M059J (cell line): ENCODE results near the gene ATRNL1. TPM values are rescaled to one million over a fixed set of nuclear protein-coding genes. Genes with fewer than 3 reads are reported as not detected.

Experiments used
- DNase-seq: peaks from one replicate; pipeline ENCODE4 v3.0.0-alpha.2; 2012; ENCODE audit warnings: low read depth
- total RNA-seq: library from RNA; depleted of rRNA; stranded (reverse); fragments of >200 nt; shearing (Covaris generic); gene quantifications from 2 replicates; pipeline ENCODE4 v1.2.3, GENCODE V29; 2014

The ATRNL1 gene
- total RNA-seq, 1 experiment from 2014 or later = 6.1 TPM

DNA sequence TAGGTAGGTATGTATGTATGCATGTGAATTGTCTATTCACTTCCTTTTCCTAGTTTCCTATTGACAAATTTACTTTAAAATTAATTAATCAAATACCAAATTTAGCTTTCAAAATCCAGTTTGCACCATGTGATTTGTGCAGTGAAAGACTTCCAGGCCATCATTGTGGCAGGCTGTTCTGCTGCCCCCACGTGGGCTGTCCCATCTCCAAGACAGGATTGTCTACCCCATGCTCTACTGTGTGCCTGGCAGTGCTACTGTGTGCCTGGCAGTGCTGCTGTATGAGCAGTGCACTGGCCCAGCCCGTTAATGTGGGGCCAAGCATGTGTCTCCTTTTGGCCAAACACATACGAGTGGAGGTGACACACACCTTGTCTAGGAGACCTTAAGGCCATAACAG is 805.1 kb downstream of the ATRNL1 start:
- DNase-seq = no peak

DNA sequence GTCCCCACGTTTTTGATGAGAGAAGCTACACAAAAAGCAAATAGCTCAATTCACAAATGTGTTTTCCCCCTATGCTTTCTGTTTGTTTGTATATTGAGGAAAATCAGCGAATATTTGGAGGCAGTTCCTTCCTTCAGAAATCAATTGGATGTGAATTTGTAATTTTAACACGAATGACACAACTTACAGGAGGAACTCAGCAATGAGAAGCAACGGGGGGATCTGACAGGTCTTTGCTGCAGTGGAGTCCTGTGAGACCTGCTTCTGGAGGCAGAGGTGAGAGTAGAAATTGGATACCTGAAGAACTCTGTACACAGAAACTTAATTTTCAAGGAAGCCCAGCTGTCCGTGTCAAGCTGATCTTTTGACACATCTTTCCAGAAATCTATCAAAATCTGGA is 809.4 kb downstream of the ATRNL1 start:
- DNase-seq = no peak

DNA sequence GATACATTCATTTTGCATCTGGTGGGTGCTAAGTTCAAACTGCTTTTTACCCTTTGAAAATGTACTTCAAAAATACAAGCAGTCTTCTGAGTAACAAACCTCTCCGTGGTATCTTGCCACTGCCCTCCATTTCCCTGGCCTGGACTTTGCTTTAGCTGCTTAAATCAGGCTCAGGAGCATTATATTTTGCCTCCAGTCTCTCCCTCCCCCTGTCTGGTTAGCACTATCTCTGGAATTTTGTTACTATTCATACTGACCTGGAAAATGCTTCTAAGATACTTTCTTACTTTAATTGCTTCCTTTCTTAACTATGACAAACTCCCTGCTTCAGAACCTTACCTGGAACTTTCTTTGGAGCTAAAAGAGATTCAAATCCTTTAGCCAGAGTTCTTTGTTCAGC is 810.0 kb downstream of the ATRNL1 start:
- DNase-seq = peak; percentile 25

DNA sequence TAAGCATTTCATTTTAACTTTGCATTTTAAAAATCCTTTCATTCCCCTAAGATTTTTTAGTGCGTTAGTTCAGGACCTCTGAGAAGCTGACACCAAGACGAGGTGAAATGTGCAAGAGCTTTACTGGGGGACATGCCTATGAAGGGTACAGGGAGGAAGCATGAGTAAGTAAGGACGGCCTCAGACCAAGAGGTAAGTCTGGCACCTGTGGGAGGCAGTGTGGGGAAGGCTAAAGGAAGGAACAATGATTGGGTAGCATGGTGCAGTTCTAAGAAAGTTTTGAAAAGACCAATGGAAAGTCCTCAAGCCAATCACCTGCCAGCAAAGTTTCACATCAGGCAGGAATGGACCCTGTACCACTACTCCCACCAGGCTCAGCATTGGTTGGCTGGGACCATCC is 810.7 kb downstream of the ATRNL1 start:
- DNase-seq = no peak

DNA sequence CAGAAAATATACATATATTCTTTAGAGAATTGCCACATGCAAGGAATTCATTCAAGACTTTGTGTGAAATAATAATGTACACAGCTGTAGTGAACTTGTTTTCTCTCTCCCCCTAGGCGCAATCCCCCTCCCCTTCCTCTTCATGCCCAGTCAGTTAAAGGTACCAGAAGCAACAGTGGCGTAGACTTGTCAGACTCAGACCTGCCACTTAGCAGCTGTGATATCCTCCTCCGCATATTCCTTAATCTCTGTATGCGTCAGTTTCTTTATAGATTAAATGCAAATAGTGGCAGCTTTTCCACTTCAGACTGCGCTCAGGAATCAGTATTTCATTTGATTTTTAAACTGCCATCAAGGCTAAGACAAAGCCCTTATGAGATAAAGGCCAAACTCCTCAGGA is 815.9 kb downstream of the ATRNL1 start:
- DNase-seq = no peak

DNA sequence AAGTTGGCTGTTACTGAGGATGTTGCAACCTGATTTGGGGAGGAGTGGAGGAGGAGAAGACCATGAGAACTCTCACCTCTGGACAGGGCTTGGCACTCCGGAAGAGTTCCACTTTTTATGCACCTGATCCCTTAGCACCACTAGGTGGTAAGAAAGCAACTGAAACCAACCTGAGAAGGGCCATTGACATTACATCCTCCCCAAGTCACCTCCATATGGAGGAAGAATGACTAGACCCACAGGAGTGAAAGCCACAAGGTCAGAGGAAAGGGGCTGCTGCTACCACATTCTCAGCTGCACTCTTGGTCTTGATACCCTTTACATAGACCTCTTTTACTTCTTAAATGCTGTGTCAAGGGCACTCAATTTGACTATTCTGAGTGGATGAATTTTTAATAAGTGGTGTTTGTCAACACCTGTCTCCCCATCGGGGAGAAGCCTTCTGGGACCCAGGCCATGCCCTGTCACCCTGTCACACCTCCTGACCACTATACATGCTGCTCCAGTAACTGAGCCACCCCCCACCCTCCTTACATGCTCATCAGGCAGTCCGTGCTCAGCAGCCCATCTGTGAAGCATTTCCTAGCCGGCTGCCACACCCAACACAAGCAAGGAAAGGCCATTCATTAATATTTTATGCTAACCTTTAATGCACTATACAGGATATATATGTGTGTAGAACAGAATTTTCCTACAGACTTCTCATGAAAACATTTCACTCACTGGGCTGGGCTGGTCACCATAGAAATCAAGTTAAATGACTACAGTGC is 817.0 kb downstream of the ATRNL1 start:
- DNase-seq = no peak

DNA sequence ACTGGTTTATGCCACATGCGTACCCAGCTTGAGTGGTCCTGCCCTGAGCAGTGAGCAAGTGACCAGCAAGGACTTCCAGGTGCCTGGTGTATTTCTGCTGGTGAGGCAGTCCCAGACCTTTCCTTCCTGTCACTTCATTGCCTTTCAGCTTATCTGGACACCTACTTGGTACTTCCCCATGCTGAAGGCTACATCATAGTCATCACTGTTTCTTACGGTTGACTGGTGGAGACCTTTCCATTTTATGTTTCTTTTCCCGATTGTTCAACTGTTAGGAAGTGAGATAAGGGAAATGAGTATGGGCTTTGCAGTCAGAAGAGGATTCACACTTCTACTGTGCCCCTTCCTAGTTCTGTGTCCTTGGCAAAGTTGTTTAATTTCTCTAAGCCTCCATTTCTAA is 821.3 kb downstream of the ATRNL1 start:
- no peak for DNase-seq

DNA sequence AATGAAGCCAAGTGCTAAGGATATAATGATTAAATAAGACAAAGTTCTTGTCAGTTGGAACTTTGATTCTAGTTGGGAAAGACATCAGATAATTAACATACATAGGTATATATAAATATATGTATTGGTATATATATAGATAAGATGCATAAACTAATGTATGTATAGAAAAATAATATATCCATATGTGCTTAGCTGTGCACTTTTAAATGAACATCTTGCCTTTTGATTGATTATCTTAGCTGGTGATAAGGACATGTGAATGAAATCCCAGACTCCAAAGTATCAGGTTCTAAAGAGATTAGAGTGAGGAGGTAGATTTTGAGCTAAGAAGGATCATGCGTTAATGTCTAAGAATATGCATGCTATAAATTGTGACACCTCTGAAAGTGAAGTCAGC is 822.3 kb downstream of the ATRNL1 start:
- no peak for DNase-seq

DNA sequence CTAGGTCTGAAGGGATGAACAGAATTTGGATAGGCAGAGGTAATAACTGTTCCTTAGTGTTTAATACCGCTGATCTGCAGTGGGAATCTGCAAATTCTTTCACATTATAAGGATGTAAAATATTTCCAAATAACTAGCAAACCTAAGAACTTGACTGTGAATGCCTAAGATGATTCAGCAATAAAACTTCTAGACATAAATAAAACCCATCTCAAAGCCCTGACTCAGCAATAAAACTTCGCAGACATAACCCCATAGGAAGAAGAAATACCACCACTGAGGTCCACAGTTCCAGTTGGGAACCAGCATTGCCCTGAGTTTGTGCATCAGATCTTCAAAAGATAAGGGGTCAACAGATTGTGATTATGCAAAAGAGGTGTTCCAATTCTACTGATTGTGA is 825.6 kb downstream of the ATRNL1 start:
- peak; percentile 65 for DNase-seq

DNA sequence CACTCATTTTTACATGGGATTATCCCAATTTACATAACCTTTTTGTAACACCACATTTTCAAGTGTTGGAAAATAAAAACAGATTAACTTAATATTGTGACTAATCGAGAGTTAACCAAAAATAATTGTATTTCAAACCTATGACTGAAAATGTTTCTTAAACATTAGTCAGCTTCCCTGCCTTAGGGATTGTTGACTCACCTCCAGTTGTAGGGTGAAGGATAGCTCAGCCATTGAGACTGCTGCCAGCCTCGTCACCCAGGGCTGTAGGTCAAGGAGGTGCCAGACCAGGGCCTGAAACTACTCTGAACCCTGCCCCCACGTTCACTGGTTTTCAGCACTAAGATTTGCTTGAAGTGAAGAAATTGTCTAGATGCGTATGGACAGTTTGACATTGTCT is 828.6 kb downstream of the ATRNL1 start:
- DNase-seq = peak; percentile 83

DNA sequence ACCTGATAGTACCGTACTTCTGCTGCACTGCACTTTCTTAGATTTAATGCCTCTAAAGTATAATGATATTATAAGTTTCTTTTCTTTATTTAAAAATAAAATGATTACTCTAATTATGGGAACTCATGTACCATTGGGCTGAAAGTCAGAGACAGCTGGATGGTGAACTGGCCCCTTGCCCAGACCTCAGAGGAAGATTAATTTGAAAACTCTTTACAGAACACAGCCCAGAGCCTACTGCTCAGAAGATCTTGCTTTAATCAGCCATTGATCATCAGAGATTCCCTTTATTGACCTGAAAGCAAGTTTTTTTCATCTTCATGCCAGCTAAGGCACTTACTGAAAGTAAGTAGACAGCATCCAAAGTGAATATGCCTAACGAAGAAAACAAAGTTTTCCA is 838.1 kb downstream of the ATRNL1 start:
- no peak for DNase-seq

DNA sequence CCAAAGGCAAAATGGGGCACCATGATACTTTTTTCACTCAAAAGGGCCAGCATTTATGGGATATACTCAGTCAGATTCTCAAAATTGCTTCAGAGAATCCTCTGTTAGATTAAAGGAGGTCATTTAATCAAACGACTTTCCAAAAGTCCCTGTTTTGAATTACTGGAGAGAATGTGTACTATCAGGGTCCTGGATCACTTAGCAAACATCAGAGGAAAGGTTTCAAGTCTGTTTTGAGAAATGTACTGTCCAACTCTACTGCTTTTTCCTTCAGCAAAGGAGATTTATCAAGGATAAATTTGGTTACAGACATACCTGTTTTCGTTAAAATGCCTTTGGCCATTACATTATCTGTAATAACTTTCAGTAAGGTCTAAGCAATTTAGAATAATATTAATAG is 838.9 kb downstream of the ATRNL1 start:
- DNase-seq = no peak

DNA sequence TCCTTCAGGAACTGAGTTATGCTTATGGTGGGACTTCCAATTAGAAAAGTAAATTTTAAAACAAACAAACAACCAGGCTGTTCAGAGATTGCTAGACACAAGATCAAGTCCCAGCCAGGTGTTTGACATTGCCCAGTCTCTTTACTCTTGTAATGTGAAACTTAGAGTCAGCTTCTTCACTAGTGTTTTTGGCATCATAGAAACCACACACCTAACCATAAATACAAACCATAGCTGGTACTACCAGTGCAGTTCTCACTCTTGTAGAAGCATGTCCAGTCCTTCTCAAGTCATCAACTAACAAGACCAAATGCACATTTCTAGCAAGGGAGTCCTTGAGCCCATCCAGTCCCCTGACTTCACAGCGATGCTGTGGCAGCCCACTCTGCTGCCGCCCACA is 839.9 kb downstream of the ATRNL1 start:
- no peak for DNase-seq

DNA sequence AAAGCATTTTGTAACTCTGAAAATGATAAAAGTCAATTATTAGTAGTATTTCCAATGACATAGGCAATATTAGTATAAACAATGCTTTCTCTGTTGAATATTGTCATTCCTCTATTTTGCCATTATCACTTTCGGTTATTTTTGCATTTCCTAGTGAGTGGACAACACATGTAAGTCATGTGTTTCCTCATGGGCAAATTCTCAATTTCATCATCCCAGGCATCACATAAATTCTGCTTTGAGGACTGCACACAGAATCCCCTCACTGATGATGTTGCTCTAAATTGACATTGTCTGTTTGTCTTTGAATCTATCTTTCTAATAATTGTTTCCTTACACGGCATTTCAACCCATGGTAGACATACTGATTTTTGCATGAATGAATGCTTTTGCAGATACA is 842.6 kb downstream of the ATRNL1 start:
- no peak for DNase-seq

DNA sequence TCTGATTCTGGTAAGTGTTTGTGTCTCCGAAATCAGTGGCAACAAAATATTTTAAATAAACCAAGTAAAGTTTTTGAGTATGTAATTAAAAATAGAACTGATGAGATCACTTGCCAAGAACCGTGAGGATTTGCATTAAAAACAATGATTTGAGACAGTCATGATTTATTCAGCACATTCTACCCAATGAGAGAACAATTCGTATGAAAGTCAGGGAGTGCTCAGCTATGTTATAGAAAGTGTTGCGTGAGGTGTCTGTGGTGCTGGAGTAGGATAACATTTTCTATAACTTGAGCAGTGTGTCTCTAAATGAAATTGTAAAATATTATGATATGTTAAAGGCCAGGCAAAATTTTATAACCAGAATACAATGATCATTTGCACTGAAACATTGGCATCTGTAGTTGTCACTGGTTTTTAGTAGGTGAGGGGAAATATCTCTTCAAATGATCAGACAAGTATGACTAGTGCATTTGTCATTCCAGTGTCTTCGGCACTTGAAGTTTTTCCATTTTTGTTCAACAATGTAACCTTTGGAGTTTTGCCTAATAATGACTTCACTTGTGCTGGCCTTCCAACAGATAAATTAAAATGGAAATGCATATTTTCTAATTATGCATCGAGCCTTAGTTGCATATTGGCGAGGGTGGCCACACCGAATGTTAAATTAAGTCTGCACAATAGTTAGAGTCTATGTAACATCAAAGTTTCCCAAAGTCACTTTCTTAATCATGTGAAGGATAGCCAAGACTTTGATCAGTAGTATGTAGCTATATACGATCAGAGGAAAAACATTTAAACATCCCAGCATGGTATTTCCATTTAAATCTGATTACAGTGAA is 844.0 kb downstream of the ATRNL1 start:
- DNase-seq = peak; percentile 83

DNA sequence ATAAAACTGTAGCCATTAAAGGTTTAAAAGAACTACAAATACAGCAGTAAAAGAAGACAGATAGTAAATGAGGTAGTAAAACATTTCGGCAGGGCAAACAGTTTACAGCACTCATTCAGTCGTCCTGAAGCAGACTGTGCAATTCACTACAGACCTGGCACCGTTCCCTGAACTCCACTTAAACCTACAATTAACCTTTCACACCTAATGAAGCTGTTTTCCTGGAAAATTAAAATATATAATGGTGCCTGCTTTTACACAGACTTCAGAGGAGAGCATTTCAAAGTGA is 844.5 kb downstream of the ATRNL1 start:
- peak; percentile 40 for DNase-seq

DNA sequence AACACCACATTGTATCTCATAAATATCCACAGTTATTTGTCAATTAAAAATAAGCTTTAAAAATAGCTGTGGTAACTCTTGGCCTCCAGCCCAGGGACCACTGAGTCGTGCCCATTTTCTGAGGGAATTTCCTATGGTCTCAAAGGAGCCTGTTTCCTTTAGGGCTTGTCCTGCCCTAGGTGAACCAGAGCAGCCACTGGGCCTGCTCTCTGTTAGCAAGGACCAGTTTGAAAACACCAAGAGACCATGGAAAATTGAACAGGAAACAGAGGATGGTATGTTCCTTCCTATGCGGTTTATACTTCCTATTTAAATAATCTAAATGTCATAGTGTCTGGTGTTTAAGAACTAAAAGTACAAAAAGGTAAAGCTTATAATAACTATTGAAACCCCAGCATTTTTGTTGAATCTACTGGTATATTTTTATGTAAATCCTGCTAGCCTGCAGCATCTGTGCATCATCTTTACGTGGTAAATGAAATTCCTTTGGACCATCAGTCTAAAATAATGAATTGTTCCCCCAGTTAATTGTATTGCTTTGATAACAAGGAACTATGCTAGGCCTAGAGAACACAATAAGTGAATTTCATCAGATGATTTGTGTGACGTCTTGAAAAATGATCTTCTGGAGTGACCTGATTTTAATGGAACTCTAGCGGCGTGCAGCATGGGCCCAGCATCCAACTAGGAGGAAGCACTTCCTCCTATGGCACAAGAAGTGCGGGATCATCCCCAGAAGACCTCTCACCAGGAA is 846.1 kb downstream of the ATRNL1 start:
- peak; percentile 53 for DNase-seq

DNA sequence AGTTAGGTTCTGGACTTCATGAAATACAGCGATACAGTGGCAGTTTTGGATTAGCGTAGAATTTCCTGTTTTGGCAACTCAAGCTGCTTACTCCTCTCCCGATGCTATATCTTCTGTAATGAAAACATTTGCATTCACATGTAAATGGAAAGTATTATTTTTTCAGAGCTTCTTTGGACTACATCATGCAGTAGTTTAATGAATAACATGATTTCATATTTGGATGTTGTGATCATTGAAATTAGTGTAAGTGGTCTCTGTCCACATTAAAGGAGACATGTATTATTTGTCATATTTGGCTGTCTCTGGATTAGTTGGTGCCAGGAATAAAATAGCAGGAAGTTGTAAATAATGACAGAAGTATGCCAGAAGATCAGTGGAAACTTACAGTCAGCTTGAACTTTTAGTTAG is 848.2 kb downstream of the ATRNL1 start:
- no peak for DNase-seq

DNA sequence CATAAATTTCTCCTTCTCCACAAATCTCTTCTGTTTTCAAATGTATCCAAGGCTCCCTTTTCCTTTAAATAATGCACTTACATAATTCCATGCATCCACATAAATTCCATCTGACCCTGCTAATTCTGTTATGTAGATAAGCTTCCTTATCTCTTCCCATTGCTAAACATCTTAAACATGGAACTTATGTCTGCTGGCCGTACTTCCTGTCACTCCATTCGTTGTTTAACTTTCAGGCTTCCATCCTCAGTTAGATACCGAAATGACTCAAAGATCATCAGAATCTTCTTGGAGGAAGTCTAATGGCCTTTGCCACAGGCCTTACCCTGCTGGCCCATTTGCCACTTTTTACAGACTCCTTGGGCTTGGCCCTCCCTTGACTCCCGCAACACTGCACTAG is 848.9 kb downstream of the ATRNL1 start:
- no peak for DNase-seq

DNA sequence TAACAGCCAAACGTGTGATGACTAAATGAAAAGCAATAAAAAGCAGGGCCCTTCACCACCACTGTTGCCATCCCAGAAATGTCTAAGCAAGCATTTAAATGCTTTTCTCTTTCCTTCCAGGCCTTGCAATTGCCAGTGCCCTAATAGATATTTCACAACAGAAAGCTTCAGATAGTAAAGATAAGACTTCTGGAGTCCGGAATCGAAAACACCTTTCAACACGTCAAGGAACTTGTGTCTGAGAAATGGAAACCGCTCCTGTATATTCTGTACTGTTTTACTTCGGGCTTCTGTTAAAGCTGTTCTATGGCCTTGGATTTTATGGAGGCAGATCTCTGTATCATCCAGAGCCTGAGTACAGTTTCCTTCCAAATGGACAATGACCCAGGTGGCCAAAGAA is 851.4 kb downstream of the ATRNL1 start:
- no peak for DNase-seq

DNA sequence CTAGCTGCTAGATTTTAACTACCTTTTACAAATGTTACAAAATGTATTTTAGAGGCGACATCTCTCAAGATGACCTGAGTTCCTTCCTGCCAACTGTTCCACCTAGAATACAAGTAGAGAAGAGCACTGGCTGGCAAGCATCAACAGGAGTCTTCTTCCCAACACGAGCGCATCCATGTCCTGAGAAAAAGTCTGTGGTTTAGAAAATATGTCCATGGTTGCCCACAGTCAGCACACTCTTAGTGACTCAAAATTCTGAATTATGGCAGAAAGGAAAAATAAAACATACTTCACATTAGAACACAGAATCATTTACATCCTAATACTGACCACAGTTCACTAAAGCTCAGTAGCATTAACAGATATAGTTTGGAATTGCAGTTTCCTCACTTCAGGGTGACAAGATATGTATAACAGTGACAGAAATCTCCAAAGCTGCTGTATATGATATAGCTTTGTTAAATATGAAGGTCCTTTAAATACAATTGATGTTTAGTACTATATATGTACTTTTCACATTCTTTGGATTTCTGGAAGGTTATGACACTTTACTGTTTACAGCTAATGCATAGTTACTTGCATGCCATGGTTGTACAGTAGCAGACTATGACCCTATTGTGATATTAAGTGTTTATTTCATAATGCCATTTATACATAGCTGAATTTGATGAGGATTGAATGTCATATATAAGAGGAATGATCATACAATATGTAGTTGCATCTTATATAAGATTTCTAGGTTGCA is 852.7 kb downstream of the ATRNL1 start:
- peak; percentile 45 for DNase-seq

DNA sequence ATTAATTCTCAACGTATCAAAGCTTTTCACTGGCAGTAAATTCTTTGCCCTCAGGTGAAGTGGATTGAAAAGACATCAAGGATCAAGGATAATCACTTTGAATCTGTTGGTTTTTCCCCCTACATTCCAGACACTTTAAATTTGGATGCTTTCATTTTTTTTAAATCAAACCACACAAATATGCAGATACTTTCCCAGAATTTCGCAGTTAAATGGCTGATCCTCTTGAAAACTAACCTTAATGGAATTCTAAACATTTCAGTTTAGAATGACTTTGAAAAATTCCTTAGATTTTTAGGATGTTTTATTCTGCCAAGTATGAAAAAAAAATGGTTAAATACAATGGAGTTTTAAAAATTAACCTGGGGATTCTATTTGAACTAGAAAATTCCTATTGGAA is 853.9 kb downstream of the ATRNL1 start:
- DNase-seq = peak; percentile 81
